HG03469 (cell line): Measurements from ENCODE around the gene UCK2.
"Not testable (repeated sequence)": the region's sequence is repeated elsewhere in the genome, so short reads cannot be mapped to it uniquely, and the experiment has no call there.

Source experiments
- ATAC-seq: cut with Tn5 transposase; IDR thresholded peaks from one replicate; pipeline ENCODE4 v1.9.1; 2021; ENCODE audit warnings: mild to moderate bottlenecking, moderate library complexity, moderate number of reproducible peaks; ENCODE audit not compliant: unreplicated experiment

The UCK2 gene

GRCh38 chr1:165827268-165828102 is at the start of gene UCK2:
Gene UCK2 (plus strand): TSS chr1:165827614. CDS start chr1:165827834, 220 bp downstream.
- ATAC-seq, result peak; percentile 52

GRCh38 chr1:165778197-165778596 is 49.2 kb upstream of the UCK2 start:
- ATAC-seq, result not testable (repeated sequence)

GRCh38 chr1:165783519-165783918 is 43.9 kb upstream of the UCK2 start:
- not testable (repeated sequence) for ATAC-seq

GRCh38 chr1:165787741-165788140 is 39.7 kb upstream of the UCK2 start:
- no peak for ATAC-seq

GRCh38 chr1:165793951-165794350 is 33.5 kb upstream of the UCK2 start:
- ATAC-seq, result no peak

- no peak for ATAC-seq
These were observed 31.5 kb upstream of the UCK2 start for GRCh38 chr1:165795894-165796293.

- ATAC-seq, result no peak
These were observed 28.0 kb upstream of the UCK2 start for GRCh38 chr1:165799387-165799786.

GRCh38 chr1:165804513-165804912 is 22.9 kb upstream of the UCK2 start:
- not testable (repeated sequence) for ATAC-seq

- ATAC-seq, result no peak
These were observed 19.8 kb upstream of the UCK2 start for GRCh38 chr1:165807613-165808012.

GRCh38 chr1:165815725-165816124 is 11.7 kb upstream of the UCK2 start:
- ATAC-seq, result no peak

- no peak for ATAC-seq
These were observed 11.3 kb upstream of the UCK2 start for GRCh38 chr1:165816157-165816556.

GRCh38 chr1:165816826-165817497 is 10.5 kb upstream of the UCK2 start:
- ATAC-seq, result no peak

- no peak for ATAC-seq
These were observed 3.7 kb upstream of the UCK2 start for GRCh38 chr1:165823552-165824268.

- no peak for ATAC-seq
These were observed 3.2 kb upstream of the UCK2 start for GRCh38 chr1:165824269-165824643.

GRCh38 chr1:165826565-165827267 is 698 bp upstream of the UCK2 start:
- no peak for ATAC-seq

GRCh38 chr1:165828103-165828668 is 772 bp downstream of the UCK2 start:
- ATAC-seq, result peak; percentile 19

- no peak for ATAC-seq
These were observed 1.4 kb downstream of the UCK2 start for GRCh38 chr1:165828669-165829329.

- ATAC-seq, result no peak
These were observed 2.5 kb downstream of the UCK2 start for GRCh38 chr1:165829888-165830287.

- no peak for ATAC-seq
These were observed 3.7 kb downstream of the UCK2 start for GRCh38 chr1:165831146-165831545.

GRCh38 chr1:165832902-165833301 is 5.5 kb downstream of the UCK2 start:
- ATAC-seq, result no peak
